K562 (cell line): ENCODE measurements around the gene BRCC3. TPM values are rescaled to one million over a fixed set of nuclear protein-coding genes. Genes with fewer than 3 reads are reported as not detected.

Experiments used
- ATAC-seq: fragments of 200-7000 bp; cut with Tn5 transposase; 3 replicates; pipeline ENCODE4 v1.9.1; 2020; ENCODE audit warnings: moderate library complexity
- BruUV-seq: library from RNA; stranded (reverse); fragments of 400-500 nt; replicated peaks from 2 replicates; lab custom pipeline; 2021; lab: Mats Ljungman, UMichigan
- CTCF ChIA-PET: fragments of 300-600 bp; formaldehyde crosslinking; extraction: SDS; loops from one replicate; lab custom pipeline; 2021; ENCODE audit warnings: low intra/inter-chr PET ratio; lab: Yijun Ruan, JAX
- POLR2A ChIA-PET: fragments of 300-600, 350-650 bp; sonication (Branson Sonifier 250); formaldehyde crosslinking; extraction: SDS; loops from one replicate; lab custom pipeline; 2021; ENCODE audit warnings: antibody characterized with exemption, inconsistent platforms; lab: Yijun Ruan, JAX
- DNase-seq, 4 experiments: peaks; one replicate each; pipeline versions ENCODE4 v3.0.0 to v3.0.0-alpha.2; 2011 to 2018; ENCODE audit warnings: low spot score in 3 of 4, mixed read lengths in 3 of 4; ENCODE audit errors: extremely low read depth in 1 of 4
- FAIRE-seq: peaks from 2 replicates; lab custom pipeline; 2011; peaks lifted over from hg19 to GRCh38; lab: Jason Lieb, UNC
- H2AFZ ChIP-seq: 2 replicates; pipeline ENCODE4 v1.6.0; 2011; ENCODE audit warnings: low read depth, low read length, control low read depth, inconsistent platforms
- H3K27ac ChIP-seq: fragments of 200-600 bp; 3 replicates; pipeline ENCODE4 v1.8.0; 2011; ENCODE audit warnings: low read depth, mild to moderate bottlenecking, control low read depth, inconsistent platforms, low read length, moderate library complexity, mixed read lengths; ENCODE audit errors: extremely low read depth
- H3K27me3 ChIP-seq, 2 experiments: fragments of 300-600 bp in 1 of 2; 2 replicates in 1 of 2; 3 replicates in 1 of 2; pipeline versions ENCODE4 v1.6.0 to v1.8.0; 2011; ENCODE audit warnings: inconsistent platforms in 2 of 2, low read length in 2 of 2, mild to moderate bottlenecking in 1 of 2, mixed read lengths in 1 of 2, moderate library complexity in 1 of 2; ENCODE audit not compliant: control insufficient read depth in 2 of 2, insufficient read depth in 2 of 2
- H3K36me3 ChIP-seq: fragments of 300-600 bp; 3 replicates; pipeline ENCODE4 v1.8.0; 2011; ENCODE audit warnings: mild to moderate bottlenecking, low read length, inconsistent platforms; ENCODE audit not compliant: control insufficient read depth, insufficient read depth
- H3K4me1 ChIP-seq, 2 experiments: fragments of 200-600 bp in 1 of 2; replicated peaks in 1 of 2; 2 replicates in 1 of 2; 3 replicates in 1 of 2; pipeline versions ENCODE4 v1.5.1 to v1.8.0; 2011; ENCODE audit warnings: inconsistent platforms in 2 of 2, low read length in 2 of 2, mild to moderate bottlenecking in 1 of 2, mixed read lengths in 1 of 2, moderate library complexity in 1 of 2; ENCODE audit not compliant: control insufficient read depth in 2 of 2, insufficient read depth in 2 of 2
- H3K4me2 ChIP-seq: 2 replicates; pipeline ENCODE4 v1.6.1; 2011; ENCODE audit warnings: low read length, control low read depth, inconsistent platforms, mixed read lengths; ENCODE audit not compliant: insufficient read depth
- H3K4me3 ChIP-seq: fragments of 200-600 bp; sonication (generic), shearing (Covaris generic); 2 replicates; pipeline ENCODE4 v1.5.1; 2016; ENCODE audit warnings: control low read depth, inconsistent platforms
- H3K79me2 ChIP-seq: fragments of 200-600 bp; 3 replicates; pipeline ENCODE4 v1.8.0; 2011; ENCODE audit warnings: low read length, inconsistent platforms; ENCODE audit not compliant: control insufficient read depth, insufficient read depth
- H3K9ac ChIP-seq, 2 experiments: 2 replicates each; pipeline versions ENCODE4 v1.6.0 to v1.6.1; 2011; ENCODE audit warnings: low read depth in 2 of 2, low read length in 2 of 2, control low read depth in 1 of 2, inconsistent platforms in 1 of 2, mild to moderate bottlenecking in 1 of 2, mixed read lengths in 1 of 2; ENCODE audit not compliant: insufficient read depth in 1 of 2
- H3K9me1 ChIP-seq: one replicate; pipeline ENCODE4 v1.6.0; 2011; ENCODE audit warnings: inconsistent platforms, mild to moderate bottlenecking, low read length, moderate library complexity; ENCODE audit not compliant: control insufficient read depth, insufficient read depth
- H3K9me3 ChIP-seq: replicated peaks from 2 replicates; pipeline ENCODE4 v1.5.1; 2011; ENCODE audit warnings: low read depth, low read length, inconsistent platforms; ENCODE audit not compliant: control insufficient read depth, insufficient read depth
- H4K20me1 ChIP-seq: replicated peaks from 2 replicates; pipeline ENCODE4 v1.6.1; 2011; ENCODE audit warnings: low read length, inconsistent platforms, mixed read lengths; ENCODE audit not compliant: control insufficient read depth, insufficient read depth
- CCAR2 ChIP-seq: fragments of 200-400 bp; formaldehyde crosslinking; IDR thresholded peaks from 2 replicates; pipeline ENCODE4 v1.6.1; 2017; ENCODE audit warnings: mild to moderate bottlenecking, low read depth, low read length
- COPS2 ChIP-seq: fragments of 450-650 bp; conservative IDR thresholded peaks from 2 replicates; pipeline ENCODE4 v1.6.1; 2016; ENCODE audit warnings: mild to moderate bottlenecking, moderate library complexity
- E2F4 ChIP-seq: sonication (generic); formaldehyde crosslinking; IDR thresholded peaks from 2 replicates; pipeline ENCODE4 v1.8.0; 2022; ENCODE audit warnings: mild to moderate bottlenecking, low read depth, missing genetic modification reagents
- E2F8 ChIP-seq: fragments of 450-650 bp; IDR thresholded peaks from 2 replicates; pipeline ENCODE4 v1.7.1; 2018; ENCODE audit warnings: mild to moderate bottlenecking, low read depth; ENCODE audit not compliant: partially characterized antibody
- FOXJ2 ChIP-seq: fragments of 200-800 bp; sonication (Bioruptor generic); IDR thresholded peaks from 2 replicates; pipeline ENCODE4 v1.6.1; 2016; ENCODE audit warnings: missing genetic modification characterization, missing compliant biosample characterization
- POLR3G ChIP-seq: IDR thresholded peaks from 2 replicates; pipeline ENCODE4 v1.6.1; 2011; ENCODE audit not compliant: insufficient read length, insufficient replicate concordance; ENCODE audit errors: extremely low read depth
- RFX5 ChIP-seq: IDR thresholded peaks from 2 replicates; pipeline ENCODE4 v1.6.1; 2011; ENCODE audit warnings: low read depth, mild to moderate bottlenecking, improper control_type of control experiment, low read length
- VEZF1 ChIP-seq: fragments of 200-800 bp; sonication (Bioruptor generic); IDR thresholded peaks from 2 replicates; pipeline ENCODE4 v1.6.1; 2017; ENCODE audit warnings: missing genetic modification characterization, missing compliant biosample characterization
- YY1 ChIP-seq, 3 experiments: IDR thresholded peaks; 2 replicates each; pipeline ENCODE4 v1.6.1; 2011; ENCODE audit warnings: low read length in 2 of 3, mild to moderate bottlenecking in 2 of 3, moderate library complexity in 2 of 3, borderline replicate concordance in 1 of 3, control low read depth in 1 of 3, low read depth in 1 of 3; ENCODE audit not compliant: insufficient read depth in 3 of 3, insufficient replicate concordance in 2 of 3, control insufficient read depth in 1 of 3, insufficient read length in 1 of 3; ENCODE audit errors: extremely low read depth in 1 of 3
- ZBED1 ChIP-seq: IDR thresholded peaks from 2 replicates; pipeline ENCODE4 v1.6.1; 2014
- ZBTB8A ChIP-seq: fragments of 450-650 bp; IDR thresholded peaks from 2 replicates; pipeline ENCODE4 v1.6.1; 2018; ENCODE audit warnings: mild to moderate bottlenecking, moderate library complexity; ENCODE audit not compliant: partially characterized antibody
- ZEB2 ChIP-seq: fragments of 450-650 bp; IDR thresholded peaks from 2 replicates; pipeline ENCODE4 v1.6.1; 2016
- WGBS: fragments of 100-300 bp; shearing (Covaris generic); methylation state at CpG from one replicate; pipeline ENCODE4 v1.1.6; 2016; ENCODE audit warnings: low coverage, mixed read lengths; ENCODE audit not compliant: insufficient coverage; ENCODE audit errors: missing lambda C conversion rate; 5-methylcytosine and 5-hydroxymethylcytosine counted together
- in situ Hi-C: fragments of 300-500 bp; cut with MboI; formaldehyde crosslinking; loops from 4 replicates; pipeline ENCODE4 v1.15.0; 2018; ENCODE audit warnings: inconsistent platforms, mixed read lengths
- intact Hi-C: fragments of 100-400 bp; cut with micrococcal nuclease; formaldehyde crosslinking; loops from 2 replicates; pipeline ENCODE4 v1.14.2; 2022
- polyA plus RNA-seq, 8 experiments: library from polyadenylated mRNA; depleted of rRNA in 4 of 8; stranded (reverse) in 5 of 8; unstranded in 3 of 8; fragments of >200 nt; fragmentation: Nextera tagmentation in 2 of 8; fragmentation: Illumina TruSeq in 1 of 8; extraction: Ambion mirVana in 2 of 8; extraction: Trizol in 1 of 8; gene quantifications; 2 replicates each; pipeline versions ENCODE4 v1.2.1 to v1.2.3, GENCODE V29; 2011 to 2014; ENCODE audit warnings: inconsistent platforms in 1 of 8, missing spikeins in 1 of 8
- total RNA-seq, 7 experiments: library from RNA; depleted of rRNA in 6 of 7; stranded (reverse); fragments of >200 nt in 6 of 7; fragmentation: Illumina TruSeq in 2 of 7; extraction: Trizol in 2 of 7; gene quantifications; 2 replicates each; pipeline versions ENCODE4 v1.2.1 to v1.2.3, GENCODE V29; 2011 to 2021; ENCODE audit warnings: low replicate concordance in 1 of 7

BRCC3 gene
- total and polyA plus RNA-seq, 9 of the 15 experiments (the other 6 are each of a cell fraction or from before 2014, with no cell fraction given) = 9.6 to 44.8 (median 26.7) TPM

GRCh38 chrX:155055494-155055893 lies 15.8 kb upstream of the BRCC3 start:
- intact Hi-C loops (no loop called here), in situ Hi-C loops (loop anchor here (5.0 kb wide), 1 partner anchor 73 kb away; no protein-coding TSS in a partner anchor)
- FAIRE-seq = no peak
- Histone ChIP-seq H3K4me3 (no peak overlapping the region), H3K4me2 (no peak overlapping the region), H3K9me3 (no peaks in the 10 kb centered on the region), H3K9me1 (no peaks in the 10 kb centered on the region), H3K36me3 (peaks cover 57% of the 10 kb centered on the region; the same call in 2 of the 3 replicates), H3K4me1 (peaks cover 0 to 9% of the 10 kb centered on the region in 2 experiments; a peak in 3 of 5 replicates), H2AFZ (no peak overlapping the region), H3K79me2 (no peaks in the 10 kb centered on the region), H4K20me1 (no peaks in the 10 kb centered on the region), H3K27ac (no peak overlapping the region), H3K27me3 (no peaks in the 10 kb centered on the region), H3K9ac (no peak overlapping the region)
- no peak for ATAC-seq
- ChIA-PET POLR2A (no interaction called here), CTCF (interaction anchor here (3.0 kb wide), 1 partner anchor 68 kb away, joined by 21 read pairs; no protein-coding TSS in a partner anchor)
- TF ChIP-seq RFX5 (no peak), YY1 (IDR thresholded peaks at IDR 0.05; ENCODE audit: borderline replicate concordance in 1 of 3, control insufficient read depth in 1 of 3, extremely low read depth in 1 of 3, insufficient read depth in 3 of 3, insufficient read length in 1 of 3, insufficient replicate concordance in 2 of 3, low read depth in 1 of 3, low read length in 2 of 3) (no peak), ZBED1 (no peak), ZBTB8A (no peak), CCAR2 (no peak), E2F8 (no peak), POLR3G (no peak), ZEB2 (no peak), COPS2 (no peak), E2F4 (CRISPR knock-in tag) (no peak), FOXJ2 (no peak), VEZF1 (CRISPR knock-in tag) (no peak)
- WGBS = 94% methylated on average over 3 of the region's 3 CpGs
- DNase-seq = no peak
- no TSS peak for BruUV-seq
